H1 (cell line): Measurements from ENCODE around the gene EIF4E1B. TPM values are rescaled to one million over a fixed set of nuclear protein-coding genes. Genes with fewer than 3 reads are reported as not detected.

Source experiments
- CTCF ChIA-PET: fragments of 300-600 bp; sonication (Branson Sonifier 250); formaldehyde crosslinking; loops from one replicate; lab custom pipeline; 2021; ENCODE audit not compliant: partially characterized antibody; lab: Charles Lee
- POLR2A ChIA-PET: fragments of 300-600 bp; sonication (Branson Sonifier 250); formaldehyde crosslinking; loops from one replicate; lab custom pipeline; 2021; ENCODE audit warnings: inconsistent platforms; ENCODE audit not compliant: partially characterized antibody; lab: Charles Lee
- DNase-seq, 2 experiments: peaks; one replicate each; pipeline versions ENCODE4 v3.0.0 to v3.0.0-alpha.2; 2010 to 2022; ENCODE audit warnings: low spot score in 2 of 2, low read depth in 1 of 2, mixed read lengths in 1 of 2
- FAIRE-seq: peaks from 2 replicates; lab custom pipeline; 2011; peaks lifted over from hg19 to GRCh38; lab: Jason Lieb, UNC
- H2AFZ ChIP-seq: 2 replicates; pipeline ENCODE4 v1.8.1; 2012; ENCODE audit warnings: low read length, inconsistent platforms
- H2AK5ac ChIP-seq: 2 replicates; pipeline ENCODE4 v1.6.1; 2013; ENCODE audit warnings: low read depth, low read length
- H2BK120ac ChIP-seq: replicated peaks from 2 replicates; pipeline ENCODE3; 2013; ENCODE audit warnings: low read depth, low read length, inconsistent platforms
- H2BK12ac ChIP-seq: 2 replicates; pipeline ENCODE4 v1.6.1; 2013; ENCODE audit warnings: low read depth, low read length
- H2BK15ac ChIP-seq: 2 replicates; pipeline ENCODE4 v1.6.1; 2013; ENCODE audit warnings: low read length
- H2BK20ac ChIP-seq: 2 replicates; pipeline ENCODE4 v1.6.1; 2013; ENCODE audit warnings: low read length
- H2BK5ac ChIP-seq: 2 replicates; pipeline ENCODE4 v1.6.1; 2013; ENCODE audit warnings: low read depth, low read length
- H3K14ac ChIP-seq: 2 replicates; pipeline ENCODE4 v1.6.1; 2013; ENCODE audit warnings: inconsistent platforms; ENCODE audit not compliant: insufficient read length
- H3K18ac ChIP-seq: 2 replicates; pipeline ENCODE4 v1.6.1; 2013; ENCODE audit warnings: low read length; ENCODE audit errors: extremely low read depth
- H3K23ac ChIP-seq: 2 replicates; pipeline ENCODE4 v1.6.1; 2013; ENCODE audit warnings: inconsistent platforms; ENCODE audit not compliant: insufficient read length
- H3K23me2 ChIP-seq: 2 replicates; pipeline ENCODE4 v1.6.1; 2013; ENCODE audit warnings: low read depth, low read length
- H3K27ac ChIP-seq: 2 replicates; pipeline ENCODE4 v1.6.1; 2011; ENCODE audit warnings: low read depth, low read length, inconsistent platforms
- H3K27me3 ChIP-seq, 4 experiments: replicated peaks in 1 of 4; 1 replicate in 1 of 4; 2 replicates in 3 of 4; pipeline versions ENCODE4 v1.6.1 to v1.8.1; 2011 to 2013; ENCODE audit warnings: low read length in 3 of 4, mild to moderate bottlenecking in 3 of 4, inconsistent platforms in 2 of 4, mixed read lengths in 2 of 4, moderate library complexity in 1 of 4; ENCODE audit not compliant: control insufficient read depth in 3 of 4, insufficient read depth in 3 of 4; ENCODE audit errors: extremely low read depth in 1 of 4
- H3K36me3 ChIP-seq, 4 experiments: 2 replicates each; pipeline versions ENCODE4 v1.6.1 to v1.8.1; 2011 to 2013; ENCODE audit warnings: mild to moderate bottlenecking in 4 of 4, low read length in 3 of 4, moderate library complexity in 2 of 4, control low read depth in 1 of 4, inconsistent platforms in 1 of 4; ENCODE audit not compliant: insufficient read depth in 4 of 4, control insufficient read depth in 2 of 4
- H3K4ac ChIP-seq: replicated peaks from 2 replicates; pipeline ENCODE3; 2013; ENCODE audit warnings: low read length, low read depth, mixed read lengths, inconsistent platforms; ENCODE audit not compliant: insufficient read length
- H3K4me1 ChIP-seq, 4 experiments: replicated peaks in 1 of 4; 1 replicate in 1 of 4; 2 replicates in 3 of 4; pipeline versions ENCODE4 v1.6.1 to v1.8.1; 2011 to 2013; ENCODE audit warnings: low read length in 3 of 4, inconsistent platforms in 2 of 4, mixed read lengths in 1 of 4; ENCODE audit not compliant: insufficient read depth in 4 of 4, control insufficient read depth in 3 of 4
- H3K4me2 ChIP-seq, 2 experiments: 2 replicates each; pipeline versions ENCODE4 v1.6.1 to v1.8.1; 2011 to 2013; ENCODE audit warnings: low read depth in 2 of 2, low read length in 2 of 2, control low read depth in 1 of 2, inconsistent platforms in 1 of 2, mild to moderate bottlenecking in 1 of 2; ENCODE audit not compliant: insufficient read depth in 1 of 2
- H3K4me3 ChIP-seq, 4 experiments: fragments of 200-600, 300-600 bp in 1 of 4; sonication (generic), shearing (Covaris generic), sonication (Bioruptor Twin) in 1 of 4; 2 replicates each; pipeline versions ENCODE4 v1.5.1 to v1.8.1; 2011 to 2016; ENCODE audit warnings: low read length in 4 of 4, low read depth in 3 of 4, control low read depth in 2 of 4, inconsistent platforms in 2 of 4, mild to moderate bottlenecking in 2 of 4, mixed read lengths in 1 of 4, moderate library complexity in 1 of 4; ENCODE audit not compliant: insufficient read depth in 2 of 4; ENCODE audit errors: extremely low read depth in 1 of 4
- H3K56ac ChIP-seq: replicated peaks from 2 replicates; pipeline ENCODE3; 2013; ENCODE audit warnings: low read depth, mild to moderate bottlenecking, mixed read lengths, low read length, inconsistent platforms; ENCODE audit not compliant: insufficient read length
- H3K79me1 ChIP-seq: 2 replicates; pipeline ENCODE4 v1.6.1; 2013; ENCODE audit warnings: low read depth, low read length, control low read depth
- H3K79me2 ChIP-seq, 2 experiments: 2 replicates each; pipeline versions ENCODE4 v1.6.1 to v1.8.1; 2012 to 2013; ENCODE audit warnings: low read length in 2 of 2, mild to moderate bottlenecking in 2 of 2, inconsistent platforms in 1 of 2; ENCODE audit not compliant: insufficient read depth in 2 of 2, control insufficient read depth in 1 of 2
- H3K9ac ChIP-seq, 4 experiments: replicated peaks in 1 of 4; 1 replicate in 1 of 4; 2 replicates in 3 of 4; pipeline versions ENCODE4 v1.6.1 to v1.8.1; 2011 to 2013; ENCODE audit warnings: low read depth in 3 of 4, low read length in 3 of 4, control low read depth in 2 of 4, mild to moderate bottlenecking in 2 of 4, moderate library complexity in 2 of 4, inconsistent platforms in 1 of 4; ENCODE audit errors: extremely low read depth in 1 of 4
- H3K9me3 ChIP-seq, 2 experiments: 2 replicates each; pipeline versions ENCODE4 v1.6.1 to v1.8.1; 2012 to 2013; ENCODE audit warnings: mild to moderate bottlenecking in 2 of 2, moderate library complexity in 2 of 2, control low read depth in 1 of 2, inconsistent platforms in 1 of 2, low read depth in 1 of 2, low read length in 1 of 2, mixed read lengths in 1 of 2; ENCODE audit not compliant: insufficient read depth in 2 of 2
- H4K20me1 ChIP-seq, 2 experiments: replicated peaks in 1 of 2; 2 replicates each; pipeline versions ENCODE3 to v1.8.1; 2011 to 2013; ENCODE audit warnings: inconsistent platforms in 2 of 2, low read length in 2 of 2, mild to moderate bottlenecking in 1 of 2; ENCODE audit not compliant: insufficient read depth in 2 of 2, control insufficient read depth in 1 of 2
- H4K5ac ChIP-seq: 2 replicates; pipeline ENCODE4 v1.6.1; 2013; ENCODE audit warnings: low read length, low read depth, mixed read lengths, inconsistent platforms; ENCODE audit not compliant: insufficient read length
- H4K8ac ChIP-seq: 2 replicates; pipeline ENCODE4 v1.8.0; 2013; ENCODE audit warnings: mild to moderate bottlenecking, moderate library complexity, low read length, inconsistent platforms; ENCODE audit not compliant: insufficient read depth; ENCODE audit errors: extremely low read depth
- H4K91ac ChIP-seq: replicated peaks from 2 replicates; pipeline ENCODE3; 2013; ENCODE audit warnings: low read length, mixed read lengths, inconsistent platforms; ENCODE audit not compliant: insufficient read length
- CHD1 ChIP-seq: IDR thresholded peaks from 2 replicates; pipeline ENCODE4 v1.6.1; 2012; ENCODE audit warnings: low read depth, low read length, improper control_type of control experiment
- CTBP2 ChIP-seq: IDR thresholded peaks from 2 replicates; pipeline ENCODE4 v1.7.0; 2011; ENCODE audit warnings: borderline replicate concordance, mild to moderate bottlenecking, moderate library complexity, mixed read lengths, low read length; ENCODE audit not compliant: insufficient read depth, insufficient read length
- EP300 ChIP-seq, 2 experiments: IDR thresholded peaks; 1 replicate in 1 of 2; 2 replicates in 1 of 2; pipeline ENCODE4 v1.6.1; 2011 to 2012; ENCODE audit warnings: low read depth in 2 of 2, low read length in 2 of 2, mild to moderate bottlenecking in 2 of 2, borderline replicate concordance in 1 of 2, inconsistent platforms in 1 of 2, moderate library complexity in 1 of 2
- JUN ChIP-seq: IDR thresholded peaks from 2 replicates; pipeline ENCODE4 v1.6.1; 2011; ENCODE audit warnings: low read depth, mild to moderate bottlenecking, improper control_type of control experiment, low read length
- KDM1A ChIP-seq: fragments of 200-600, 300-600 bp; sonication (generic); IDR thresholded peaks from 2 replicates; pipeline ENCODE4 v1.7.1; 2016; ENCODE audit warnings: mild to moderate bottlenecking, low read length, borderline replicate concordance
- NANOG ChIP-seq: IDR thresholded peaks from 2 replicates; pipeline ENCODE4 v1.6.1; 2011; ENCODE audit warnings: low read length, low read depth, mild to moderate bottlenecking, inconsistent platforms; ENCODE audit not compliant: insufficient read depth, poor library complexity, severe bottlenecking
- SIN3A ChIP-seq, 2 experiments: IDR thresholded peaks in 1 of 2; conservative IDR thresholded peaks in 1 of 2; 2 replicates each; pipeline ENCODE4 v1.6.1; 2011 to 2012; ENCODE audit warnings: low read length in 2 of 2, improper control_type of control experiment in 1 of 2, low read depth in 1 of 2, mild to moderate bottlenecking in 1 of 2
- WGBS, 2 experiments: shearing (Covaris generic) in 1 of 2; methylation state at CpG; one replicate each; pipeline versions ENCODE4 v1.1.6 to v1.1.7; 2013 to 2015; ENCODE audit warnings: low lambda C conversion rate in 2 of 2, mixed read lengths in 2 of 2, inconsistent platforms in 1 of 2, low coverage in 1 of 2, missing lambda C conversion rate in 1 of 2; ENCODE audit not compliant: insufficient replicate concordance in 2 of 2, insufficient coverage in 1 of 2, insufficient read length in 1 of 2; ENCODE audit errors: extremely low coverage in 1 of 2, missing lambda C conversion rate in 1 of 2; 5-methylcytosine and 5-hydroxymethylcytosine counted together
- polyA plus RNA-seq, 7 experiments: library from polyadenylated mRNA; depleted of rRNA in 3 of 7; stranded (reverse) in 5 of 7; unstranded in 2 of 7; fragments of >200 nt in 5 of 7; fragments of 200-250 nt in 2 of 7; gene quantifications; 1 replicate in 5 of 7; 2 replicates in 1 of 7; 4 replicates in 1 of 7; pipeline versions ENCODE4 v1.2.1 to v1.2.3, GENCODE V29; 2011 to 2013; ENCODE audit warnings: missing spikeins in 2 of 7, mixed read lengths in 2 of 7
- total RNA-seq: library from RNA; stranded (reverse); fragmentation: NEBNext Ultra II Directional; extraction: Animal tissue kit (Norgen Biotek cat#: 25700); gene quantifications from 2 replicates; pipeline ENCODE4 v1.2.1, GENCODE V29; 2021

Gene EIF4E1B
- total and polyA plus RNA-seq, 2 of the 8 experiments (the other 6 are each of a cell fraction or from before 2014, with no cell fraction given): 0.97 to 1.3 TPM

GRCh38 chr5:176692326-176692725 is 61.9 kb downstream of the EIF4E1B start:
- H3K27ac ChIP-seq: no peak overlapping the region
- no peak for FAIRE-seq
- 68% methylated on average over 5 of the region's 5 CpGs; no CpG with 5 or more reads in 1 of the 2 experiments for WGBS, 2 experiments

More at GRCh38 chr5:176692326-176692725, 61.9 kb downstream of the EIF4E1B start:
- no peaks in the 10 kb centered on the region for H3K79me1 ChIP-seq
- no peak overlapping the region for H2AK5ac ChIP-seq
- H4K5ac ChIP-seq: no peak overlapping the region
- no peak overlapping the region for H3K4me2 ChIP-seq
- H3K36me3 ChIP-seq: no peaks in the 10 kb centered on the region
- no peak overlapping the region for H3K4ac ChIP-seq
- no peaks in the 10 kb centered on the region for H3K79me2 ChIP-seq
- no peak overlapping the region for H3K18ac ChIP-seq
- no peak overlapping the region for H2AFZ ChIP-seq
- H3K9ac ChIP-seq: no peak overlapping the region
- H3K23me2 ChIP-seq: no peaks in the 10 kb centered on the region; the same call in 1 of the 2 replicates
- H2BK20ac ChIP-seq: peak overlapping the region; percentile 82
- CTCF ChIA-PET: interaction anchor here (0.6 to 32.2 kb wide), 7 partner anchors 7 to 129 kb away, joined by 3 to 859 read pairs (median 7); no protein-coding TSS in a partner anchor
- no peak overlapping the region for H3K4me3 ChIP-seq
- no peak overlapping the region for H3K14ac ChIP-seq
- no peak for TF ChIP-seq JUN
- TF ChIP-seq EP300 (IDR thresholded peaks at IDR 0.05; ENCODE audit: borderline replicate concordance in 1 of 2, low read depth in 2 of 2, low read length in 2 of 2): no peak
- no peak for TF ChIP-seq CHD1
- no peak for TF ChIP-seq SIN3A (conservative IDR thresholded peaks at IDR 0.05 in 1 of 2, IDR thresholded peaks at IDR 0.05 in 1 of 2; ENCODE audit: low read depth in 1 of 2, low read length in 2 of 2)
- TF ChIP-seq CTBP2: no peak
- no peak for TF ChIP-seq KDM1A
- no peak for TF ChIP-seq NANOG
- H2BK12ac ChIP-seq: 0 out of 2 replicates have a peak overlapping the region, but pooled peaks have one; percentile 78
- no peak overlapping the region for H2BK120ac ChIP-seq
- peaks cover 0 to 3% (median under 1%) of the 10 kb centered on the region in 4 experiments; a peak in 4 of 7 replicates for H3K27me3 ChIP-seq
- no peak for DNase-seq
- peaks cover 11 to 33% (median 24%) of the 10 kb centered on the region in 4 experiments for H3K4me1 ChIP-seq
- no peaks in the 10 kb centered on the region for H4K20me1 ChIP-seq
- no peak overlapping the region for H3K23ac ChIP-seq
- 0 out of 2 replicates have a peak overlapping the region, but pooled peaks have one; percentile 49 for H2BK5ac ChIP-seq
- H3K56ac ChIP-seq: no peak overlapping the region
- POLR2A ChIA-PET: interaction anchor here (0.9 to 2.8 kb wide), 4 partner anchors 13 to 32 kb away, joined by 3 to 13 read pairs (median 6); no protein-coding TSS in a partner anchor
- peak overlapping the region; percentile 94 for H2BK15ac ChIP-seq
- H4K91ac ChIP-seq: peak overlapping the region; percentile 20
- H3K9me3 ChIP-seq: no peaks in the 10 kb centered on the region
- no peak overlapping the region for H4K8ac ChIP-seq
